ENCODE measurements around the gene BOLA2B.

BOLA2B gene

DNA sequence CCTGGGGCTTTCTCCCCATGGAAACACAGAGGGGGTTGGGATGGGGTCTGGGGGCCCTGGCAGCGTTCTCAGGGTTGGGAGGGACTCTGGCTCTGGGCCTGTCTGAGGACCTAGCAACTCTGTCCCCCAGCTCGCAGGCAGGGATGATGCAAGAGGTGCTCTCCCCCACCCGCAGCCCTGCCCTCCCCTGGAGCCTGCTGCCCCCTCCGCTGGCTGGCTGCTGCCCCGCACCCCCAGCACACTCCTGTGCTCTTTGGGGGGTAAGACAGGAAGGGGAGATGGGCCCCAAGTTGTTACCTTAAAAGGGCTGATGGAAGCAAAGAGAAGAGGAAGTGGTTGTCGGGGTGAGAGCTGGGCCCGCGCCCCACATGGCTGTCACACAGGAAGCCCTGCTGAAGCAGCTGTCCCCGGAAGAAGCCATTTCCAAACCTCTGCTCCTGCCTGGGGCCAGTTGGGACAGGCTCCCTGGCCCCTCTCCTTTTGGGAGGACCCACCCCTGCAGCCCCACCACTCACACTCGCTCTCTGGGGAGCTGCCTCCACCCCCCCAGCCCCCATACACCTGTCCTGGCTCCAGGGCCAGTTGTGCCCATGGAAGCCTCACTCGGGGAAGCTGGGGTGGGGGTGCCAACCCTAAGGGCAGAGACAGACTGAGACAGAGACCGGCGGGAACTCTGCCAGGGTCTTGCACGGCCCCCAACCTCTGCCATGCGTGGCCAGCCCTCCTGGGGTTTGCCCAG lies 7.6 kb downstream of the BOLA2B start (continued):
- TF ChIP-seq, protein P1, sequence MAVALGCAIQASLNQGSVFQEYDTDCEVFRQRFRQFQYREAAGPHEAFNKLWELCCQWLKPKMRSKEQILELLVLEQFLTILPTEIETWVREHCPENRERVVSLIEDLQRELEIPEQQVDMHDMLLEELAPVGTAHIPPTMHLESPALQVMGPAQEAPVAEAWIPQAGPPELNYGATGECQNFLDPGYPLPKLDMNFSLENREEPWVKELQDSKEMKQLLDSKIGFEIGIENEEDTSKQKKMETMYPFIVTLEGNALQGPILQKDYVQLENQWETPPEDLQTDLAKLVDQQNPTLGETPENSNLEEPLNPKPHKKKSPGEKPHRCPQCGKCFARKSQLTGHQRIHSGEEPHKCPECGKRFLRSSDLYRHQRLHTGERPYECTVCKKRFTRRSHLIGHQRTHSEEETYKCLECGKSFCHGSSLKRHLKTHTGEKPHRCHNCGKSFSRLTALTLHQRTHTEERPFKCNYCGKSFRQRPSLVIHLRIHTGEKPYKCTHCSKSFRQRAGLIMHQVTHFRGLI (tag by site-specific recombination; IDR thresholded peaks at IDR 0.05): no peak
- TF ChIP-seq, protein P2, sequence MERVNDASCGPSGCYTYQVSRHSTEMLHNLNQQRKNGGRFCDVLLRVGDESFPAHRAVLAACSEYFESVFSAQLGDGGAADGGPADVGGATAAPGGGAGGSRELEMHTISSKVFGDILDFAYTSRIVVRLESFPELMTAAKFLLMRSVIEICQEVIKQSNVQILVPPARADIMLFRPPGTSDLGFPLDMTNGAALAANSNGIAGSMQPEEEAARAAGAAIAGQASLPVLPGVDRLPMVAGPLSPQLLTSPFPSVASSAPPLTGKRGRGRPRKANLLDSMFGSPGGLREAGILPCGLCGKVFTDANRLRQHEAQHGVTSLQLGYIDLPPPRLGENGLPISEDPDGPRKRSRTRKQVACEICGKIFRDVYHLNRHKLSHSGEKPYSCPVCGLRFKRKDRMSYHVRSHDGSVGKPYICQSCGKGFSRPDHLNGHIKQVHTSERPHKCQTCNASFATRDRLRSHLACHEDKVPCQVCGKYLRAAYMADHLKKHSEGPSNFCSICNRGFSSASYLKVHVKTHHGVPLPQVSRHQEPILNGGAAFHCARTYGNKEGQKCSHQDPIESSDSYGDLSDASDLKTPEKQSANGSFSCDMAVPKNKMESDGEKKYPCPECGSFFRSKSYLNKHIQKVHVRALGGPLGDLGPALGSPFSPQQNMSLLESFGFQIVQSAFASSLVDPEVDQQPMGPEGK (tag by site-specific recombination; IDR thresholded peaks at IDR 0.05): peak; percentile 22; the same call in 1 of the 2 replicates
- TF ChIP-seq, protein P3, sequence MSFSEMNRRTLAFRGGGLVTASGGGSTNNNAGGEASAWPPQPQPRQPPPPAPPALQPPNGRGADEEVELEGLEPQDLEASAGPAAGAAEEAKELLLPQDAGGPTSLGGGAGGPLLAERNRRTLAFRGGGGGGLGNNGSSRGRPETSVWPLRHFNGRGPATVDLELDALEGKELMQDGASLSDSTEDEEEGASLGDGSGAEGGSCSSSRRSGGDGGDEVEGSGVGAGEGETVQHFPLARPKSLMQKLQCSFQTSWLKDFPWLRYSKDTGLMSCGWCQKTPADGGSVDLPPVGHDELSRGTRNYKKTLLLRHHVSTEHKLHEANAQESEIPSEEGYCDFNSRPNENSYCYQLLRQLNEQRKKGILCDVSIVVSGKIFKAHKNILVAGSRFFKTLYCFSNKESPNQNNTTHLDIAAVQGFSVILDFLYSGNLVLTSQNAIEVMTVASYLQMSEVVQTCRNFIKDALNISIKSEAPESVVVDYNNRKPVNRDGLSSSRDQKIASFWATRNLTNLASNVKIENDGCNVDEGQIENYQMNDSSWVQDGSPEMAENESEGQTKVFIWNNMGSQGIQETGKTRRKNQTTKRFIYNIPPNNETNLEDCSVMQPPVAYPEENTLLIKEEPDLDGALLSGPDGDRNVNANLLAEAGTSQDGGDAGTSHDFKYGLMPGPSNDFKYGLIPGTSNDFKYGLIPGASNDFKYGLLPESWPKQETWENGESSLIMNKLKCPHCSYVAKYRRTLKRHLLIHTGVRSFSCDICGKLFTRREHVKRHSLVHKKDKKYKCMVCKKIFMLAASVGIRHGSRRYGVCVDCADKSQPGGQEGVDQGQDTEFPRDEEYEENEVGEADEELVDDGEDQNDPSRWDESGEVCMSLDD (tag by site-specific recombination; IDR thresholded peaks at IDR 0.05): no peak
- TF ChIP-seq GFI1B (tag by site-specific recombination; IDR thresholded peaks at IDR 0.05): no peak
- TF ChIP-seq ZNF324 (tag by site-specific recombination; IDR thresholded peaks at IDR 0.05): no peak
- no peak for TF ChIP-seq OSR2 (tag by site-specific recombination; IDR thresholded peaks at IDR 0.05)
- no peak for TF ChIP-seq ZNF169 (tag by site-specific recombination; IDR thresholded peaks at IDR 0.05)
- no peak for TF ChIP-seq ZBTB48 (tag by site-specific recombination; IDR thresholded peaks at IDR 0.05)
- TF ChIP-seq BCL11B (tag by site-specific recombination; IDR thresholded peaks at IDR 0.05; ENCODE audit: low read depth): no peak
- TF ChIP-seq, protein P4, sequence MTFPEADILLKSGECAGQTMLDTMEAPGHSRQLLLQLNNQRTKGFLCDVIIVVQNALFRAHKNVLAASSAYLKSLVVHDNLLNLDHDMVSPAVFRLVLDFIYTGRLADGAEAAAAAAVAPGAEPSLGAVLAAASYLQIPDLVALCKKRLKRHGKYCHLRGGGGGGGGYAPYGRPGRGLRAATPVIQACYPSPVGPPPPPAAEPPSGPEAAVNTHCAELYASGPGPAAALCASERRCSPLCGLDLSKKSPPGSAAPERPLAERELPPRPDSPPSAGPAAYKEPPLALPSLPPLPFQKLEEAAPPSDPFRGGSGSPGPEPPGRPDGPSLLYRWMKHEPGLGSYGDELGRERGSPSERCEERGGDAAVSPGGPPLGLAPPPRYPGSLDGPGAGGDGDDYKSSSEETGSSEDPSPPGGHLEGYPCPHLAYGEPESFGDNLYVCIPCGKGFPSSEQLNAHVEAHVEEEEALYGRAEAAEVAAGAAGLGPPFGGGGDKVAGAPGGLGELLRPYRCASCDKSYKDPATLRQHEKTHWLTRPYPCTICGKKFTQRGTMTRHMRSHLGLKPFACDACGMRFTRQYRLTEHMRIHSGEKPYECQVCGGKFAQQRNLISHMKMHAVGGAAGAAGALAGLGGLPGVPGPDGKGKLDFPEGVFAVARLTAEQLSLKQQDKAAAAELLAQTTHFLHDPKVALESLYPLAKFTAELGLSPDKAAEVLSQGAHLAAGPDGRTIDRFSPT (tag by site-specific recombination; IDR thresholded peaks at IDR 0.05): no peak
- TF ChIP-seq ZNF768 (tag by site-specific recombination; IDR thresholded peaks at IDR 0.05): no peak
- TF ChIP-seq, protein P5, sequence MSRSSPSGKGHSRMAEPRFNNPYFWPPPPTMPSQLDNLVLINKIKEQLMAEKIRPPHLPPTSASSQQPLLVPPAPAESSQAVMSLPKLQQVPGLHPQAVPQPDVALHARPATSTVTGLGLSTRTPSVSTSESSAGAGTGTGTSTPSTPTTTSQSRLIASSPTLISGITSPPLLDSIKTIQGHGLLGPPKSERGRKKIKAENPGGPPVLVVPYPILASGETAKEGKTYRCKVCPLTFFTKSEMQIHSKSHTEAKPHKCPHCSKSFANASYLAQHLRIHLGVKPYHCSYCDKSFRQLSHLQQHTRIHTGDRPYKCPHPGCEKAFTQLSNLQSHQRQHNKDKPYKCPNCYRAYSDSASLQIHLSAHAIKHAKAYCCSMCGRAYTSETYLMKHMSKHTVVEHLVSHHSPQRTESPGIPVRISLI (tag by site-specific recombination; IDR thresholded peaks at IDR 0.05): no peak
- TF ChIP-seq ZNF548 (tag by site-specific recombination; IDR thresholded peaks at IDR 0.05): no peak
- TF ChIP-seq ZSCAN16 (tag by site-specific recombination; IDR thresholded peaks at IDR 0.05): no peak
- no peak for TF ChIP-seq ZNF37A (tag by site-specific recombination; IDR thresholded peaks at IDR 0.05)
